Ectodermal cell (in vitro differentiated cells): Measurements from ENCODE around the gene APC. TPM values are rescaled to one million over a fixed set of nuclear protein-coding genes. Genes with fewer than 3 reads are reported as not detected.

Experiments used
- H3K27ac ChIP-seq: 2 replicates; pipeline ENCODE4 v1.7.0; 2013; ENCODE audit warnings: mild to moderate bottlenecking, low read depth, low read length; ENCODE audit not compliant: insufficient read depth, poor library complexity, severe bottlenecking
- H3K27me3 ChIP-seq: 2 replicates; pipeline ENCODE4 v1.7.0; 2013; ENCODE audit warnings: mild to moderate bottlenecking, low read length; ENCODE audit not compliant: insufficient read depth, control insufficient read depth, poor library complexity, severe bottlenecking
- H3K36me3 ChIP-seq: one replicate; pipeline ENCODE4 v1.7.0; 2013; ENCODE audit warnings: low read length; ENCODE audit not compliant: control insufficient read depth, insufficient read depth
- H3K4me1 ChIP-seq: one replicate; pipeline ENCODE4 v1.7.0; 2013; ENCODE audit warnings: low read length; ENCODE audit not compliant: control insufficient read depth, insufficient read depth
- H3K4me3 ChIP-seq: 2 replicates; pipeline ENCODE4 v1.7.0; 2013; ENCODE audit warnings: low read depth, low read length, control low read depth; ENCODE audit not compliant: insufficient read depth
- H3K9me3 ChIP-seq: 2 replicates; pipeline ENCODE4 v1.7.0; 2013; ENCODE audit warnings: mild to moderate bottlenecking, low read length, moderate library complexity; ENCODE audit not compliant: control insufficient read depth
- WGBS, 2 experiments: methylation state at CpG; one replicate each; pipeline ENCODE4 v1.1.7; 2013; ENCODE audit warnings: missing lambda C conversion rate in 2 of 2; 5-methylcytosine and 5-hydroxymethylcytosine counted together
- polyA plus RNA-seq, 4 experiments: library from polyadenylated mRNA; stranded (reverse); fragments of 50-300 nt; gene quantifications; one replicate each; pipeline ENCODE4 v1.2.3, GENCODE V29; 2013

Gene APC
- 26.3 TPM for polyA plus RNA-seq (2013, experiment 1 of 4)
- 28.6 TPM for polyA plus RNA-seq (2013, experiment 2 of 4)
- polyA plus RNA-seq (2013, experiment 3 of 4), result 21.8 TPM
- 25.2 TPM for polyA plus RNA-seq (2013, experiment 4 of 4)

GRCh38 chr5:112737463-112738190, at the start of gene APC:
Gene APC (plus strand): TSS chr5:112737885. CDS start chr5:112754891, 17,006 bp downstream.
- WGBS, 2 experiments, result 0 to 1% methylated on average over 36 of the region's 36 CpGs
- Histone ChIP-seq H3K9me3 (no peaks in the 10 kb centered on the region), H3K4me1 (peaks cover 3% of the 10 kb centered on the region), H3K27ac (peak within 1 kb of the TSS; percentile 64), H3K36me3 (no peaks in the 10 kb centered on the region), H3K27me3 (no peaks in the 10 kb centered on the region), H3K4me3 (peak within 1 kb of the TSS; percentile 62)

GRCh38 chr5:112689155-112689909, 48.4 kb upstream of the APC start:
- Histone ChIP-seq H3K4me1 (no peaks in the 10 kb centered on the region), H3K36me3 (no peaks in the 10 kb centered on the region), H3K9me3 (no peaks in the 10 kb centered on the region), H3K27ac (no peak overlapping the region), H3K4me3 (no peak overlapping the region), H3K27me3 (no peaks in the 10 kb centered on the region)
- 73 to 81% methylated on average over 2 of the region's 3 CpGs for WGBS, 2 experiments

- no peaks in the 10 kb centered on the region for H3K27me3 ChIP-seq
- 86 to 87% methylated on average over 3 of the region's 3 CpGs for WGBS, 2 experiments
- H3K27ac ChIP-seq, result no peak overlapping the region
Measured at GRCh38 chr5:112690605-112691338, 46.9 kb upstream of the APC start.

GRCh38 chr5:112691339-112691680, 46.4 kb upstream of the APC start:
- H3K27ac ChIP-seq, result no peak overlapping the region
- H3K27me3 ChIP-seq, result no peaks in the 10 kb centered on the region
- no peaks in the 10 kb centered on the region for H3K36me3 ChIP-seq
- H3K4me3 ChIP-seq, result no peak overlapping the region
- H3K4me1 ChIP-seq, result no peaks in the 10 kb centered on the region
- H3K9me3 ChIP-seq, result no peaks in the 10 kb centered on the region
- WGBS, 2 experiments, result 81 to 88% methylated on average over 1 of the region's 1 CpG

More at GRCh38 chr5:112690605-112691338, 46.9 kb upstream of the APC start:
- Histone ChIP-seq H3K36me3 (no peaks in the 10 kb centered on the region), H3K9me3 (no peaks in the 10 kb centered on the region), H3K4me3 (no peak overlapping the region), H3K4me1 (no peaks in the 10 kb centered on the region)

GRCh38 chr5:112691758-112692157, 45.9 kb upstream of the APC start:
- H3K27me3 ChIP-seq, result no peaks in the 10 kb centered on the region
- no peaks in the 10 kb centered on the region for H3K9me3 ChIP-seq
- no peak overlapping the region for H3K27ac ChIP-seq
- 81 to 86% methylated on average over 3 of the region's 3 CpGs for WGBS, 2 experiments
- H3K36me3 ChIP-seq, result no peaks in the 10 kb centered on the region
- no peaks in the 10 kb centered on the region for H3K4me1 ChIP-seq
- H3K4me3 ChIP-seq, result no peak overlapping the region

- H3K9me3 ChIP-seq, result no peaks in the 10 kb centered on the region
- no peak overlapping the region for H3K27ac ChIP-seq
- no peaks in the 10 kb centered on the region for H3K27me3 ChIP-seq
- H3K4me1 ChIP-seq, result no peaks in the 10 kb centered on the region
- H3K4me3 ChIP-seq, result no peak overlapping the region
- no peaks in the 10 kb centered on the region for H3K36me3 ChIP-seq
- WGBS, 2 experiments, result 85% methylated on average over 1 of the region's 1 CpG; no CpG with 5 or more reads in 1 of the 2 experiments
Measured at GRCh38 chr5:112692472-112692871, 45.2 kb upstream of the APC start.

GRCh38 chr5:112693301-112693700, 44.4 kb upstream of the APC start:
- Histone ChIP-seq H3K4me3 (no peak overlapping the region), H3K27ac (no peak overlapping the region), H3K27me3 (no peaks in the 10 kb centered on the region), H3K36me3 (no peaks in the 10 kb centered on the region), H3K9me3 (no peaks in the 10 kb centered on the region), H3K4me1 (no peaks in the 10 kb centered on the region)
- WGBS, 2 experiments, result 92 to 95% methylated on average over 3 of the region's 3 CpGs

- H3K27me3 ChIP-seq, result no peaks in the 10 kb centered on the region
- no peaks in the 10 kb centered on the region for H3K36me3 ChIP-seq
- 92 to 100% methylated on average over 2 of the region's 3 CpGs for WGBS, 2 experiments
- no peaks in the 10 kb centered on the region for H3K4me1 ChIP-seq
- no peak overlapping the region for H3K27ac ChIP-seq
- no peak overlapping the region for H3K4me3 ChIP-seq
- H3K9me3 ChIP-seq, result no peaks in the 10 kb centered on the region
Measured at GRCh38 chr5:112694853-112695709, 42.6 kb upstream of the APC start.

- H3K36me3 ChIP-seq, result no peaks in the 10 kb centered on the region
- H3K27me3 ChIP-seq, result no peaks in the 10 kb centered on the region
- no peaks in the 10 kb centered on the region for H3K4me1 ChIP-seq
- no peaks in the 10 kb centered on the region for H3K9me3 ChIP-seq
- 70 to 73% methylated on average over 5 of the region's 5 CpGs for WGBS, 2 experiments
- no peak overlapping the region for H3K4me3 ChIP-seq
- no peak overlapping the region for H3K27ac ChIP-seq
Measured at GRCh38 chr5:112696786-112697185, 40.9 kb upstream of the APC start.
